ENCODE data around the gene COL12A1. TPM values are rescaled to one million over a fixed set of nuclear protein-coding genes. Genes with fewer than 3 reads are reported as not detected.

Gene COL12A1
- total and polyA plus RNA-seq, 9 of the 15 experiments (the other 6 are each of a cell fraction or from before 2014, with no cell fraction given), result 0.11 TPM; not detected in 8

GRCh38 chr6:75081921-75082320, 123.9 kb downstream of the COL12A1 start (continued):
- TF ChIP-seq ZNF407 (IDR thresholded peaks at IDR 0.05; ENCODE audit: low read depth) (no peak), PREB (CRISPR knock-in tag; IDR thresholded peaks at IDR 0.05) (no peak)

All from K562 (cell line).